NCI-H82 treated with DMSO at 0.1 percent for 48 hours (cell line): ENCODE results near the gene RNF225.

Experiments
- DNase-seq: peaks from one replicate; lab custom pipeline; 2025; ENCODE audit not compliant: unreplicated experiment; lab: John Stamatoyannopoulos, UW

Gene RNF225

DNA sequence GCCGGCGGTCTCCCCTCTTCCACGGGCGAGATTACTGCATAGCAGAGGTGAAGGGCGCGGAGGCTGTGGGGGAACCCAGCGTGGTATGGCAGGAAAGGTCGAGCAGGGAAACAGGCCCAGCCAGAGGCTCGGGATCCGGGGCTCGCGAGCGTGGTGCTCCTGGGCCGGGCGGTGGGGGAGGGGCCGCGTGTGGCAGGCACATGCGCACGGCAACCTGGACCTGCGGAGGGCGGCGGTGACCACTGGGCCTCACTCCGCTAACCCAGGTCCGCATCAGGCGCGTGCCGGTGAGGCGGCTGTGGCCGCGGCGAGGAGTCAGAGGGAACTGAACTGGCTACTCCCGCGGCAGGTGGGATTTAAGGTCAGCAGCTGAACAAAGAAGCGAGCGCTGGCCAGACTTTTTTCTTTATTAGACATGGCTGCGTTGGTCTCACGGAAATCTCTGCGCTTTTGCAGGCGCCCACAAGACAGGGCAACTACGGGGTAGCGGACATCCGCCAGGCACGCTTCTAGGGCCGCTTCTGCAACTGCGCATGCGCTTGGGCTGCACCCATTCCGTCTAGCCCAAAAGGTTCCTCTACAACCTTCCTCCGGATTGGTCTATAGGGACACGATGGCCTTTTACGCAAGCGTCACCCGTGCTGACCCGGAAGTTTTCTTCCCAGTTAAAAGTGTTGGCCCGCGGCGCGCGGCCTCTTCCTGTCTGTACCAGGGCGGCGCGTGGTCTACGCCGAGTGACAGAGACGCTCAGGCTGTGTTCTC lies 8.7 kb upstream of the RNF225 start, which contains the start of gene RPS5:
RPS5 (plus strand) TSS at position 694 of the 762 bp plus-strand sequence. CDS start 869 bp downstream, outside the sequence.
- DNase-seq, result peak; percentile 97

GRCh38 chr19:58387338-58388174 lies 7.9 kb upstream of the RNF225 start:
- DNase-seq, result no peak

- no peak for DNase-seq
Observed at GRCh38 chr19:58388175-58388526, 7.3 kb upstream of the RNF225 start.

- DNase-seq, result no peak
Observed at GRCh38 chr19:58392945-58393724, 2.3 kb upstream of the RNF225 start.

GRCh38 chr19:58393725-58394033 lies 1.8 kb upstream of the RNF225 start:
- no peak for DNase-seq

DNA sequence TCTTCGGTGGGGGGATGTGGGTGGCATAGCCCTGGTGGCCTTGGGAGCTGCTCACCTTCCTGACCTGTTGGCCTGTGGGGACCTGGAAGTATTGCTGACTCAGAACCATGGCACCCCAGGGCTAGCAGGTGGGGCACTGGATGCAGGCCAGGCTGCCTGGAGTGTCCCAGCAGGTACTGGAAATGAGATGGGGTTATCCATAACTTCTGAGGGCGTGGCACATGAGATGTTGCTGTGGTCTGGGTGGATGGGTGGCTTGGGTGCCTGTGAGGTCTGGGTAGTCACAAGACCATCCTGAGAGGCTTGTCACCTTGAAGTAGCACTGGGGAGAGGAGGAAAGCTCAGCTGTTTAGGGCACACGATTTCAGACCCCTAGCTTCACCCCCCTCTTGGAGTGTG lies 636 bp upstream of the RNF225 start:
- no peak for DNase-seq

- DNase-seq, result no peak
Observed at GRCh38 chr19:58395979-58396627, 647 bp downstream of the RNF225 start.

DNA sequence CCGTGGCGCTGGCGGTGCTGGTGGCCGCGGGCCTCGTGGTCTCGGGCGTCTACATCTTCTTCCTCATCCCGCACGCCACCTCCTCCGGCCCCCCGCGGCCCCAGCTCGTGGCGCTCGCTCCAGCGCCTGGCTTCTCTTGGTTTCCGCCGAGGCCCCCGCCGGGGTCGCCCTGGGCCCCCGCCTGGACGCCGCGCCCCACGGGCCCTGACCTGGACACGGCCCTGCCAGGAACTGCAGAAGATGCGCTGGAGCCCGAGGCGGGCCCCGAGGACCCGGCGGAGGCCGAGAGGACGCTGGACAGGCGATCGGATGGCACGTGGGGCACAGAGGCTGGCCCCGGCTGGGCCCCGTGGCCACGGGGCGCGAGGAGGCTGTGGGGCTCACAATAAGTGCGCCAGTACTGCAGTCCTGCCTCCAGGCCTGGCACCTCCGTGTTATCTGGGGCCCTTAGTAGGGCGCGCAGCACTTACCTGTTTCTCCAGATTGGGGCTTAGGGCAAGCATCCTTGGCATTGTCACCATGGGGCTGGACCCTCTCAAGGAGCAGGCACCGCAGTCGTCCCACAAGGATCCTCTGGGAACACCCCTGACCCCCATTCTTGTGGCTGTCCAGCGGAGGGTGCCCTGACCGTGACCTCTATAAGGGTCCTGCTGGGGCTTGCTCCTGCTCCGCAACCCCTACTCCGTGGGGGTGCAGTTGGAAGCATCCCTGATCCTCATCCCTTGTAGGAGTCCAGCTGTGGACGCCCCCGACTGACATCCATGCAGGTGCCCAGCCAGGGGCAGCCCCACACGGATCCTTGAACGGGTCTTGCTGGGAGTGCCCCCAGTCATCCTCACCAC lies 1.5 kb downstream of the RNF225 start:
- no peak for DNase-seq

DNA sequence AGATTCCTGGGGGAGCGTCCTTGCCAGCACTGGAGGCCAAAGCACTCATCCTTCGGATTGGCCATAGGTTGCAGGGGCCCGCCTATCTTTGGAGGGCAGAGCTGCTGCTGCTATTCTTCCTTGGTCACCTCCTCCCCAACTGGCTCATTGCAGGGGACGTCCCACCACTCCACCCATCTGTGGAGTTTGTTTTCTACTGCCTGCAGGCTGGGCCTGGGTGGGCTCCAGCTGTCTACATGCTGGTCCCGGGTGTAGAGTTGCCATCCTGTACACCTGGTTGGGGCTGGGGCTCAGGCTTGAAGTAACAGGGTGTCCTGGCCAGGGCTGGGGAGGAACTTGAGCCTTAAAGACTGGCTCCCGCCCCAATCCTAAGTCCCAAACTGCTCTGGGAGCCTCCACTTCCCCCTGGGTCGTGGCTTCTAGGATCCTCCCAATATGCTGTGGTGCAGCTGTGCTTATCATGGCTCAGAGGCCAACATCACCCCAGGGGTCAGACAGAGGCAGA lies 2.1 kb downstream of the RNF225 start:
- DNase-seq, result no peak

GRCh38 chr19:58398087-58398486 lies 2.6 kb downstream of the RNF225 start:
- no peak for DNase-seq

GRCh38 chr19:58398545-58398944 lies 3.1 kb downstream of the RNF225 start:
- DNase-seq, result no peak

- DNase-seq, result no peak
Observed at GRCh38 chr19:58399903-58400302, 4.4 kb downstream of the RNF225 start.

DNA sequence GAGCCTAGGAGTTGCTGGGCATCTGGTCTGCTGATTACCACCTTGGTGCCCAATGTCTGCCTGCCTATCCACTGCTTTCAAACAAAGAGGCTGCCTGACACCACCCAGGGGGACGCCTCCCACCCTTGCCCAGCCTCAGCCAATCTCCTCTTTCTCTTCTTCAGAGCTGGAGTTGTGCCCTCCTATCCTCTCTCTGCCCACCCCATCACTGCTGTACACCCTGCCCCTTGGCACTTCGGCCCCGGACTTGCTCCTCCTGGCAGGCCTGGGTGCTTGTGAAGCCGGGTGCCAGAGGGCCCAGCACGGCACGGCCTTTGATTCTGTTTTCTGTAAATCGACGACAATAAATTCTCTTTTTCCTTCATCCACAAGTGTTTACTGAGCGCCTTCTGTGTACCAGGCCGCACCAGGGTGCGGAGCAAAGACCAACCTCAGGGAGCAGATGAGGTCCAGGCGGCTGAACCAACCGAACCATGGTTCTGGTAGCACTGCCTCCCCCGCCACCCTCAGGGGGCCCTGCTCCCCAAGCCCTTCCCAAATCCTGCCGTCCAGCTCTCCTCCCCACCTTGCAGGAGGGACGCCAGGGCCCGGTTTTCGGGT lies 5.0 kb downstream of the RNF225 start:
- no peak for DNase-seq

DNA sequence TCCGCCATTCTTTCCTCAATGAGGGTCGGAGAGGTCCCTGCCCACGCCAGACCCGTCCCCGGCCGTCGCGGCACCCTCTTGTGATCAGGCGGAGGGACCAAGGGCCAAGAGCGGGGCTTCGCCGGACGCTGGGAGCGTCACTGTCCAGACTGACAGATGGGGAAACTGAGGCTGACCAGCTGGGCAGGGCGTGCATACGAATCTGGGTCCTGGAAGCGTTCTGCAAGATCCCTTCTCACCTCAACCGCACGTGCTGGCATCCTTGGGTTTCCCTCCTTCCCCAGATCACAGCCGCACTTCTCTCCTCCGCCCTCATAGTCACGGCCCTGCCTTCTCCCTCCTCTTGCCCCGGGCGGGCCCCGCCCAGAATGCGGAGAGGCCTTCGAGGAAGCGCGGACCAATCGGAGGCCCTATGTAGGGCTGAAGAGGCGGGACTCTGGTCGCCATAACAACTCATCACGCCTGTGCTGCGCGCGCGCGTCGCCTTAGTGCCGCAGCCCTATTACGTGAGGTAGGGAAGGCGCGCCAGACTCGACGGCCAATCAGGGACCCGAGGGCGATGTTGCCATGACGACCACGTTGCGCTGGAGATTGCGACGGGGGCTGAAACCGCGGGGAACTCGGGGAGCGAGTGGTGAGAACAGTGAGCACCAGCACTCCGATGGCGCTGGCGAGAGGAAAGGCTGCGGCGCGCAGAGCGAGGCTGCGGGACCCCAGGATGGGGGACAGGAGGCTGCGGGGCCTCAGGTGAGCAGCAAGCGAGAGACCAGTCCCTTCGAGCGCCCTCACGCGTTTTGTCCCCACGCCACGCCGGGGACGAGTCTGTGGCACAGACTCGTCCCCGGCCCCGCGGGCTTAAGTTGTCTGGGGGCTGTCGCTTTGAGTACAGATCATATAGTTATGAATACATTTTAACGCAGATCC lies 5.7 kb downstream of the RNF225 start:
- DNase-seq, result peak; percentile 96

GRCh38 chr19:58401840-58402421 lies 6.5 kb downstream of the RNF225 start:
- DNase-seq, result no peak

GRCh38 chr19:58403920-58404478 lies 8.5 kb downstream of the RNF225 start:
- DNase-seq, result peak; percentile 18

DNA sequence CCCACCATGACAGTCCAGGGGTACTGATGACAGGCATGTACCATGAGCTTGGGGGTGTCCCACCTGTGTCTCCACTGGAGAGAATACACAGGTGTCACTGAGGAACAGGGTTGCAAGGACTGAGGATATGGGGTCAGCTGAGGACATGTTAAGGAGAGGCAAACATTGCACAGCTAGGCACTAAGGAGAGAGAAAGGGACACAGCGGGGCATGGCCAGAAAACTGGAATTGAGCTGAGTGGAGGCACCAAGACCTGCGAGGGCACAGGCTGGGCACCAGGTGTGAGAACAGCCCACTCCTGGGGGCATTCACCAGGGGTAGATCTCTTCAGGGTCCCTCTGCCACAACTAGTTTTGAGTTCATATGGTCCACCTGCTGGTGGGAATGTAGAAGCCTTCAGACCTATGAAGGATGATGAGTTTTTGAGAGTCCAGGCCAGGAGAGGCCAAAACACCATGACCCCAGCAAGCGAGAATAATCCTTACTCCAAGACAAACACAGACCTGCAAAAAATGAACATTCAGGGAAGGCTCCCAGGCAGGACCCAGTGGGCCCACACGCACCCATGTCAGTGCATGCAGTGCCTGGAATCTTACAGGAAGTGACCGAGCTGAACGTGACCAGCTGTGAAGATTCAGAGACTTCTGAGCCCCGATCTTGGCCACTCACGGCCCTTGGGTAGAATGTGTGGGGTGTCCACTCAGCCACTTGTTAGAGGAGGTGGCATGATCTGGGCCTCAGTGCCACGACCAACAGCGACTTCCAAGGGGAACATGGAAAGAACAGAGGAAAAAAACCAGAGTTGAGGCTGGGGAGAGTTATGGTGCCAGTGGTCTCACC lies 11.6 kb downstream of the RNF225 start:
- no peak for DNase-seq
